Esophagus squamous epithelium (tissue), 5 donors: Measurements from ENCODE around the gene SLC4A7. TPM values are rescaled to one million over a fixed set of nuclear protein-coding genes. Genes with fewer than 3 reads are reported as not detected.

Experiments
- DNase-seq: peaks from one replicate; lab custom pipeline; 2025; lab: John Stamatoyannopoulos, UW
- H3K27ac ChIP-seq, 4 donors: fragments of 200-600 bp; sonication (generic); one replicate each; pipeline ENCODE4 v1.5.1; 2016 to 2019; ENCODE audit warnings: mild to moderate bottlenecking in 1 of 4
- H3K27me3 ChIP-seq, 4 donors: fragments of 200-600 bp; sonication (generic); 1 replicate in 3 of 4; 2 replicates in 1 of 4; pipeline versions ENCODE4 v1.5.1 to v1.6.0; 2017 to 2021; ENCODE audit warnings: antibody characterized with exemption in 1 of 4
- H3K36me3 ChIP-seq, 3 donors: fragments of 200-600 bp; sonication (generic); one replicate each; pipeline ENCODE4 v1.5.1; 2016 to 2019
- H3K4me1 ChIP-seq, 3 donors: fragments of 200-600 bp; sonication (generic); one replicate each; pipeline ENCODE4 v1.5.1; 2017 to 2019
- H3K4me3 ChIP-seq, 4 donors: fragments of 200-600 bp; sonication (generic); 1 replicate in 3 of 4; 2 replicates in 1 of 4; pipeline ENCODE4 v1.5.1; 2016 to 2019; ENCODE audit warnings: mild to moderate bottlenecking in 2 of 4, moderate library complexity in 1 of 4
- H3K9me3 ChIP-seq, 3 donors: fragments of 200-600 bp; sonication (generic); one replicate each; pipeline ENCODE4 v1.5.1; 2016 to 2019
- POLR2A ChIP-seq, 4 donors: fragments of 450-650 bp; IDR thresholded peaks; one replicate each; pipeline ENCODE4 v1.6.1; 2017; ENCODE audit warnings: antibody characterized with exemption in 4 of 4, mild to moderate bottlenecking in 4 of 4, moderate library complexity in 3 of 4
- WGBS, 2 donors: methylation state at CpG; one replicate each; pipeline ENCODE4 v1.1.5; 2018; 5-methylcytosine and 5-hydroxymethylcytosine counted together
- intact Hi-C: fragments of 100-400 bp; cut with DNase I; formaldehyde crosslinking; loops from one replicate; pipeline ENCODE4 v1.15.0; 2022
- total RNA-seq, 4 donors: library from RNA; depleted of rRNA; stranded (reverse); fragments of >200 nt; gene quantifications; one replicate each; pipeline ENCODE4 v1.1.0, GENCODE V29; 2016
- TF ChIP-seq, protein P1 (sequence below), 6 experiments: fragments of 450-650 bp in 4 of 6; fragments of 200-600 bp in 2 of 6; sonication (generic) in 2 of 6; IDR thresholded peaks; one replicate each; pipeline ENCODE4 v1.5.1; 2016 to 2019; ENCODE audit warnings: antibody characterized with exemption in 6 of 6, mild to moderate bottlenecking in 4 of 6, moderate library complexity in 4 of 6
- donor health status: DM: yes; HTN: yes; CAD: no.

Gene SLC4A7
- total RNA-seq, 4 donors from 2014 or later = 17.2 to 50.4 (median 30.5) TPM

DNA sequence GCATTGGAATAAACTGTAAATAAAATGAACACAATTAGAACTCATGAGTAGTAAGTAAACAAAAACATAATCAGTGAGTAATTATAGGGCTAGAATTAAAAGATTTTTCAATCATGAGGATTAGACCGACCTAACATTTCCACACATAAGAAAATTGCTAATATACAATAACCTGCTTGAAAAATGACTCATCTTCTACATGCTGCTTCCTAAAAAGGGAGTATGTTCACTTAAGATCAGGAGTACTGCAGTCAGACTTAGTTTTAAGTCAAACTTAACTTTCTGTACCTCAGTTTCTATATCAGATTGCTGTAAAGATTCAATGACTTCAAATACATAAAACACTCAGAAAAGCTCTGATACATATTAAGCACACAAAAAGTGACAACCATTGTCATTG is 92.4 kb downstream of the SLC4A7 start:
- DNase-seq = no peak
- TF ChIP-seq, protein P1, sequence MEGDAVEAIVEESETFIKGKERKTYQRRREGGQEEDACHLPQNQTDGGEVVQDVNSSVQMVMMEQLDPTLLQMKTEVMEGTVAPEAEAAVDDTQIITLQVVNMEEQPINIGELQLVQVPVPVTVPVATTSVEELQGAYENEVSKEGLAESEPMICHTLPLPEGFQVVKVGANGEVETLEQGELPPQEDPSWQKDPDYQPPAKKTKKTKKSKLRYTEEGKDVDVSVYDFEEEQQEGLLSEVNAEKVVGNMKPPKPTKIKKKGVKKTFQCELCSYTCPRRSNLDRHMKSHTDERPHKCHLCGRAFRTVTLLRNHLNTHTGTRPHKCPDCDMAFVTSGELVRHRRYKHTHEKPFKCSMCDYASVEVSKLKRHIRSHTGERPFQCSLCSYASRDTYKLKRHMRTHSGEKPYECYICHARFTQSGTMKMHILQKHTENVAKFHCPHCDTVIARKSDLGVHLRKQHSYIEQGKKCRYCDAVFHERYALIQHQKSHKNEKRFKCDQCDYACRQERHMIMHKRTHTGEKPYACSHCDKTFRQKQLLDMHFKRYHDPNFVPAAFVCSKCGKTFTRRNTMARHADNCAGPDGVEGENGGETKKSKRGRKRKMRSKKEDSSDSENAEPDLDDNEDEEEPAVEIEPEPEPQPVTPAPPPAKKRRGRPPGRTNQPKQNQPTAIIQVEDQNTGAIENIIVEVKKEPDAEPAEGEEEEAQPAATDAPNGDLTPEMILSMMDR (IDR thresholded peaks at IDR 0.05) = no peak
- TF ChIP-seq POLR2A (IDR thresholded peaks at IDR 0.05) = no peak
- no peaks in the 10 kb centered on the region for H3K4me1 ChIP-seq
- intact Hi-C loops = no loop called here
- H3K36me3 ChIP-seq = peaks cover 0 to 60% (median 0%) of the 10 kb centered on the region in 3 donors
- no peak overlapping the region for H3K27ac ChIP-seq
- WGBS, 2 donors = 42 to 57% methylated on average over 1 of the region's 1 CpG
- H3K9me3 ChIP-seq = no peaks in the 10 kb centered on the region
- no peak overlapping the region for H3K4me3 ChIP-seq
- H3K27me3 ChIP-seq = no peaks in the 10 kb centered on the region

DNA sequence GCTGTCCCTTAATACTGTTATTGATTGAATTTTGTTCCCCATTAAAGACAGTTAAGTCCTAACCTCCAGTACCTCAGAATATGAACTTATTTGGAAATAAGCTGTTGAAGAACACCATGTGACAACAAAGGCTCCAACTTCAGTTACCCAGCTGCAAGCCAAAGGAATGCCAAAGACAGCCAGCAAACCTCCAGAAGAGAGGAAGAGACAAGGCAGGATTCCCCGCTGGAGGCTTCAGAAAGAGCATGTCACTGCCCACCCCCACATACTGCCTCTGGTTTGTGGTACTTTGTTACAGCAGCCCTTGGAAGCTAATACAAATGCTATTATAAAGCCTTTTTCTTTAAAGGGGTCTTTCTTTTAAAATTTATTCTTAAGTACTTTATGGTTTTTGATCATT is 96.6 kb downstream of the SLC4A7 start:
- Histone ChIP-seq H3K27ac (peak overlapping the region in 1 of 4 donors; percentile 6), H3K36me3 (peaks cover 0 to 60% (median 0%) of the 10 kb centered on the region in 3 donors), H3K4me1 (no peaks in the 10 kb centered on the region), H3K9me3 (no peaks in the 10 kb centered on the region), H3K27me3 (no peaks in the 10 kb centered on the region), H3K4me3 (no peak overlapping the region)
- TF ChIP-seq, protein P1 (IDR thresholded peaks at IDR 0.05) = no peak
- no peak for TF ChIP-seq POLR2A (IDR thresholded peaks at IDR 0.05)
- no peak for DNase-seq
- intact Hi-C loops = no loop called here
- 71 to 86% methylated on average over 1 of the region's 1 CpG for WGBS, 2 donors

DNA sequence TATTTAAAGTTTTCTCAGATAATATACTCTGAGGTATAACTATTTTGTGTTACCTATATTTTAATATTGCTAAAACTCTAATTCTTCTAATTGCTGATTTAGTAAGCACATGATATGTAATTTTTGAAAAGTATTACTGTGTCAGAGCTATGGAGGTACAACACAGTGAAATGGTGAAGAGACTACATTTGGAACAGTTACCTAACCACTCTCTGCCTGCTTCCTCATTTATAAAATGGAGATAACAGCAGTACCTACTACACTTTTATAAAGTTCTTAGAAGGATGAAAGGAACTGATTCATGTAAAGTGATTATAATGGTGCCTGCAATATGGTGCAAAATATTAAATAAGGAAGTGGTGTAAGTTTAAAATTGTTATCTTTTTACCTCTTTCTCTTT is 98.7 kb downstream of the SLC4A7 start:
- Histone ChIP-seq H3K36me3 (peaks cover 0 to 62% (median 0%) of the 10 kb centered on the region in 3 donors), H3K27ac (no peak overlapping the region), H3K9me3 (no peaks in the 10 kb centered on the region), H3K4me3 (no peak overlapping the region), H3K27me3 (no peaks in the 10 kb centered on the region), H3K4me1 (no peaks in the 10 kb centered on the region)
- no peak for DNase-seq
- no peak for TF ChIP-seq POLR2A (IDR thresholded peaks at IDR 0.05)
- TF ChIP-seq, protein P1 (IDR thresholded peaks at IDR 0.05) = no peak
- intact Hi-C loops = no loop called here

DNA sequence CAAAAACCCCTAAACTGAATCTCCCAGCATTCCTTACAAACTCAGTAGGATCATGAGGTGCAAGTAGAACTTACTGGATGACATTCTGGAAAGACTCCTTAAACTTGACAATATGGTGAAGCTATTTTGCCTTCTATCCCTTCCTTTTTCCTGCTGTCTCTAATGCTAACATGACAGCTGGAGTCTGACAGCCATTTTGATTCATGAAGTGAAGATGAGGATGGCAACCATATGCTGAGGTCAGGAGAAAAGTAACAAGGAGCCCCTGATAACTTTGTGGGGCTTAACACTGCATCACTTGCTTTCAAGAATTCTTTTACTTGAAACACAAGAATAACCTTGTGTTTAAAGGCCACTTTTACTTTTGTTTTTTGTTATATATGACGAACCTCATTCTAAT is 100.0 kb downstream of the SLC4A7 start:
- 95 to 96% methylated on average over 1 of the region's 1 CpG for WGBS, 2 donors
- H3K4me3 ChIP-seq = no peak overlapping the region
- H3K27me3 ChIP-seq = no peaks in the 10 kb centered on the region
- intact Hi-C loops = no loop called here
- no peak overlapping the region for H3K27ac ChIP-seq
- H3K4me1 ChIP-seq = no peaks in the 10 kb centered on the region
- peaks cover 0 to 49% (median 0%) of the 10 kb centered on the region in 3 donors for H3K36me3 ChIP-seq
- TF ChIP-seq, protein P1 (IDR thresholded peaks at IDR 0.05) = no peak
- no peak for TF ChIP-seq POLR2A (IDR thresholded peaks at IDR 0.05)
- H3K9me3 ChIP-seq = no peaks in the 10 kb centered on the region
- DNase-seq = no peak

DNA sequence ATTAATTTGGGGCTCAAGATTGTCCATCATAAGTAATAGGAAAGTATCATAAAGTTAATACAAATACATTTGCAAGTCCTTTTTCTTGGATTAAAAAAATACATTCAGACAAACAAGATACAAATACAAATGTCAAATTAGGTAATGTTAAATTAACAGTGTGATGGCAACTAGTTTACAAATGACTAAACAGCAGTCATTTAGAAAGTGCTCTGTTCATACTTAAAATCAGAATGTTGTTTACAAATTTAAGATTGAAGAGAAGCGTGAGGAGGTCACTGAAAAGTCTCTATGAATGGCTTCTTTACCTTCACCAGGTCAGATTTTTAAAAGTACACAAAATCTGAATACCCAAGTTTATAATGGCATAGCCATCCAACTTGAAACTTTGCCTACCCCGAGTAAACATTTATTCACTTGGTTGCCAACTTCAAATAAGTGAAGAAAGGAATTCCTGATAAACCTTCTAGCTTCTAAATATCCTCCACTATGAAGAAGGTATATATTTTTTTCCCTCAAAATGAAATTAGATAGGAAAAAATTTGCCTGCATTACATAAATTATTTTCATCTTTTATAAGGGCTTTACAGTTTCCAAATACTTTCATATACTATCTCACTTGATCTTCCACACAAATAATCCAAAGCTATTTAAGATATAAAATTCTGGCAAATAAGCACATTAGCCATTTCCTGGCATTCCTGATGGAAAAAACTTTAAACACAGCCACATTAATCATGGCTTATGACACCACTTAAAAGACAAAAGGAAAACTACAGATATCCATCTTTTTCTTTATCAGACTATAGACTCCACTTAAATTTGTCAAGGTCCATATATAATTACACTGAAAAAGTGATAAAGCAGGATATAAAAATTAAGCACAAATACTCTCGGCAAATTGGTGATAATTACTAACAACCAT is 103.5 kb downstream of the SLC4A7 start:
- Histone ChIP-seq H3K4me1 (no peaks in the 10 kb centered on the region), H3K36me3 (peaks cover 0 to 61% (median 0%) of the 10 kb centered on the region in 3 donors), H3K9me3 (no peaks in the 10 kb centered on the region), H3K27me3 (no peaks in the 10 kb centered on the region), H3K27ac (no peak overlapping the region), H3K4me3 (no peak overlapping the region)
- WGBS, 2 donors = 72 to 74% methylated on average over 3 of the region's 3 CpGs
- TF ChIP-seq POLR2A (IDR thresholded peaks at IDR 0.05) = no peak
- TF ChIP-seq, protein P1 (IDR thresholded peaks at IDR 0.05) = no peak
- DNase-seq = no peak
- intact Hi-C loops = no loop called here
